ENCODE data around the gene FAM229A. TPM values are rescaled to one million over a fixed set of nuclear protein-coding genes. Genes with fewer than 3 reads are reported as not detected.

Gene FAM229A
- total and polyA plus RNA-seq, 2 experiments from 2014 or later: 3.6 to 4.2 TPM

GRCh38 chr1:32339363-32339978 lies 22.8 kb downstream of the FAM229A start (continued):
- TF ChIP-seq REST (IDR thresholded peaks at IDR 0.05; ENCODE audit: unreplicated experiment) (no peak), NANOG (IDR thresholded peaks at IDR 0.05; ENCODE audit: borderline replicate concordance) (no peak), ETS1 (IDR thresholded peaks at IDR 0.05) (no peak)

- peaks cover 14% of the 10 kb centered on the region for H3K36me3 Mint-ChIP-seq (ENCODE audit: low read depth)
- no peak overlapping the region for H3K27ac Mint-ChIP-seq
- Histone ChIP-seq H3K9me2 (ENCODE audit: insufficient read depth) (no peaks in the 10 kb centered on the region), H3K4me1 (ENCODE audit: insufficient read depth) (peaks cover 20% of the 10 kb centered on the region; the same call in 1 of the 2 replicates), H4K20me1 (replicated peaks; ENCODE audit: insufficient read depth) (peaks cover 12% of the 10 kb centered on the region), H3F3A (replicated peaks; ENCODE audit: low read depth) (peaks cover 13% of the 10 kb centered on the region), H2AFZ (no peak overlapping the region), H3K27ac (ENCODE audit: low read depth) (no peak overlapping the region), H3K27me3 (ENCODE audit: insufficient read depth) (peaks cover 7% of the 10 kb centered on the region; the same call in 1 of the 2 replicates), H3K4me3 (no peak overlapping the region), H3K79me2 (replicated peaks; ENCODE audit: insufficient read depth) (peaks cover 18% of the 10 kb centered on the region), H3K4me2 (no peak overlapping the region), H3K36me3 (ENCODE audit: insufficient read depth) (no peaks in the 10 kb centered on the region)
- H3K9me3 Mint-ChIP-seq: peaks cover 5% of the 10 kb centered on the region; the same call in 2 of the 3 replicates
- no peak for ATAC-seq
- no peak for DNase-seq (ENCODE audit: low spot score)
- TF ChIP-seq EZH2 (IDR thresholded peaks at IDR 0.05; ENCODE audit: low read depth, unreplicated experiment): no peak
- TF ChIP-seq EZH2phosphoT487 (IDR thresholded peaks at IDR 0.05; ENCODE audit: unreplicated experiment): no peak
- no peak for TF ChIP-seq CREB1 (CRISPR knock-in tag; IDR thresholded peaks at IDR 0.05; ENCODE audit: low read depth)
- no peak for TF ChIP-seq POLR2AphosphoS5 (IDR thresholded peaks at IDR 0.05; ENCODE audit: low read depth)
- no peak overlapping the region; the same call in 2 of the 3 replicates for H3K4me3 Mint-ChIP-seq
- peaks cover 32% of the 10 kb centered on the region for H3K4me1 Mint-ChIP-seq
- H3K27me3 Mint-ChIP-seq (ENCODE audit: insufficient read depth, low read depth, poor library complexity): peaks cover 27% of the 10 kb centered on the region
These were observed 23.6 kb downstream of the FAM229A start for GRCh38 chr1:32338637-32339145.

All from GM23338 (cell line).